Smooth muscle cell (in vitro differentiated cells): ENCODE measurements around the gene PDHA2. TPM values are rescaled to one million over a fixed set of nuclear protein-coding genes. Genes with fewer than 3 reads are reported as not detected.
A peak's percentile ranks its signal among the peaks of the same experiment; 100 is the strongest.

Experiments used
- DNase-seq: peaks from one replicate; lab custom pipeline; 2025; ENCODE audit not compliant: unreplicated experiment; lab: John Stamatoyannopoulos, UW
- H2AFZ ChIP-seq: fragments of 200-600 bp; sonication (generic); 2 replicates; pipeline ENCODE4 v1.6.0; 2016; ENCODE audit warnings: antibody characterized with exemption, low read depth, mild to moderate bottlenecking
- H3F3A ChIP-seq: fragments of 200-600 bp; sonication (generic); 2 replicates; pipeline ENCODE4 v1.6.0; 2017; ENCODE audit warnings: antibody characterized with exemption, low read depth
- H3K27ac ChIP-seq: fragments of 200-600 bp; sonication (generic); 2 replicates; pipeline ENCODE4 v1.5.1; 2016; ENCODE audit warnings: low read depth, mild to moderate bottlenecking
- H3K27me3 ChIP-seq: fragments of 200-600 bp; sonication (generic); 2 replicates; pipeline ENCODE4 v1.6.1; 2016; ENCODE audit warnings: low read depth, mild to moderate bottlenecking
- H3K36me3 ChIP-seq: fragments of 200-600 bp; sonication (generic); 2 replicates; pipeline ENCODE4 v1.5.1; 2016; ENCODE audit warnings: low read depth
- H3K4me1 ChIP-seq: fragments of 200-600 bp; sonication (generic); 2 replicates; pipeline ENCODE4 v1.5.1; 2016; ENCODE audit warnings: low read depth
- H3K4me2 ChIP-seq: fragments of 200-600 bp; sonication (generic); 2 replicates; pipeline ENCODE4 v1.6.0; 2016; ENCODE audit warnings: mild to moderate bottlenecking
- H3K4me3 ChIP-seq: fragments of 200-600 bp; sonication (generic); 2 replicates; pipeline ENCODE4 v1.5.1; 2016; ENCODE audit warnings: mild to moderate bottlenecking
- H3K79me2 ChIP-seq: fragments of 200-600 bp; sonication (generic); 2 replicates; pipeline ENCODE4 v1.6.0; 2016; ENCODE audit warnings: low read depth, mild to moderate bottlenecking
- H3K9ac ChIP-seq: fragments of 200-600 bp; sonication (generic); 2 replicates; pipeline ENCODE4 v1.6.0; 2016; ENCODE audit warnings: low read depth
- H3K9me3 ChIP-seq: fragments of 200-600 bp; sonication (generic); replicated peaks from 2 replicates; pipeline ENCODE4 v1.5.1; 2016; ENCODE audit warnings: low read depth
- H4K20me1 ChIP-seq: fragments of 200-600 bp; sonication (generic); 2 replicates; pipeline ENCODE4 v1.6.0; 2016; ENCODE audit warnings: low read depth
- WGBS: methylation state at CpG from one replicate; pipeline ENCODE4 v1.1.7; 2016; ENCODE audit warnings: low lambda C conversion rate; 5-methylcytosine and 5-hydroxymethylcytosine counted together
- polyA plus RNA-seq: library from polyadenylated mRNA; unstranded; fragments of >200 nt; fragmentation: Nextera tagmentation; extraction: Ambion mirVana; gene quantifications from 2 replicates; pipeline ENCODE4 v1.2.1, GENCODE V29; 2016
- total RNA-seq: library from RNA; depleted of rRNA; stranded (reverse); fragments of >200 nt; gene quantifications from 2 replicates; pipeline ENCODE4 v1.2.3, GENCODE V29; 2014
- TF ChIP-seq, protein P1 (sequence below): fragments of 200-600 bp; sonication (generic); IDR thresholded peaks from 2 replicates; pipeline ENCODE4 v1.5.1; 2017; ENCODE audit warnings: borderline replicate concordance, mild to moderate bottlenecking, antibody characterized with exemption; ENCODE audit not compliant: insufficient read depth, poor library complexity, severe bottlenecking

PDHA2 gene
- total and polyA plus RNA-seq, 2 experiments from 2014 or later = not detected

DNA sequence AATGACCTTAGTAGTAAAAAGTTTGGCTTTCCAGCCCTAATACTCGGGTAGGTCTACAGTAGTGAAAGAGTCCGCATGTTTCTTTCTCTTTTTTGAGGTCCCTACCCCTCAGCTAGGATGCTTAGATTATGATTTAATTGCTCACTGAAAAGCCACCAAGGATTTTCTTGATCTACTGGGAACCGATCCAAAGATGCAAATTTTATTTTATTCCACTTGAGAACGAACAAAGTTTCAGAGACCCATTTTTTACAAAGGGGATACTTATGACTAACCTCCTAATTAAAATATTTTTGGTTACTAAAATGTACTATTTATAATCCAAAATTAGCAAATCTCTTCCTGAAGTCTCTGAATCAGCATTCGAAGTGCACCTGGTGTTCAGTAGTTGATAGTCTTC is 14.3 kb upstream of the PDHA2 start:
- Histone ChIP-seq H4K20me1 (no peaks in the 10 kb centered on the region), H3F3A (no peaks in the 10 kb centered on the region), H3K9ac (no peak overlapping the region), H3K36me3 (no peaks in the 10 kb centered on the region), H3K27me3 (no peaks in the 10 kb centered on the region), H3K9me3 (no peaks in the 10 kb centered on the region), H3K4me1 (no peaks in the 10 kb centered on the region), H2AFZ (no peak overlapping the region), H3K79me2 (no peaks in the 10 kb centered on the region), H3K4me2 (no peak overlapping the region), H3K4me3 (no peak overlapping the region), H3K27ac (no peak overlapping the region)
- TF ChIP-seq, protein P1, sequence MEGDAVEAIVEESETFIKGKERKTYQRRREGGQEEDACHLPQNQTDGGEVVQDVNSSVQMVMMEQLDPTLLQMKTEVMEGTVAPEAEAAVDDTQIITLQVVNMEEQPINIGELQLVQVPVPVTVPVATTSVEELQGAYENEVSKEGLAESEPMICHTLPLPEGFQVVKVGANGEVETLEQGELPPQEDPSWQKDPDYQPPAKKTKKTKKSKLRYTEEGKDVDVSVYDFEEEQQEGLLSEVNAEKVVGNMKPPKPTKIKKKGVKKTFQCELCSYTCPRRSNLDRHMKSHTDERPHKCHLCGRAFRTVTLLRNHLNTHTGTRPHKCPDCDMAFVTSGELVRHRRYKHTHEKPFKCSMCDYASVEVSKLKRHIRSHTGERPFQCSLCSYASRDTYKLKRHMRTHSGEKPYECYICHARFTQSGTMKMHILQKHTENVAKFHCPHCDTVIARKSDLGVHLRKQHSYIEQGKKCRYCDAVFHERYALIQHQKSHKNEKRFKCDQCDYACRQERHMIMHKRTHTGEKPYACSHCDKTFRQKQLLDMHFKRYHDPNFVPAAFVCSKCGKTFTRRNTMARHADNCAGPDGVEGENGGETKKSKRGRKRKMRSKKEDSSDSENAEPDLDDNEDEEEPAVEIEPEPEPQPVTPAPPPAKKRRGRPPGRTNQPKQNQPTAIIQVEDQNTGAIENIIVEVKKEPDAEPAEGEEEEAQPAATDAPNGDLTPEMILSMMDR = no peak
- WGBS = 93% methylated on average over 5 of the region's 5 CpGs
- DNase-seq = no peak

DNA sequence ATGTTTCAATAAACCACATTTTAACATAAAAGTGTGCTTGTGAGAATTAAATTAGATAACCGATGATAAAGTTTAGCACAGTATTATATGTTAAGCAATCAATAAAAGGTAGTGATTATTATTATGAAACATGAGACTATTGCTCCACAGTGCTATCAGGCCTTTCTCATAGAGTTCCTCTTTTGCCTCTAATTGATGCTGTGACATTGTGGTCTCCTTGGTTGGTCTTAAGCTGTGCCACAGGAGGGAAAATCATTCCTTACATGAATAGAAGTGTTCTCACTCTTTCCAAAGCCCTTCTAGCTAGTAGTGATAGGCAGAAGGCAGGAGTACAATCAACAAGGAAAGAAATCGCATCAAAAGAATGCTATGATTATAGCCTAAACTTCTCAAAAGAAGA is 9.2 kb upstream of the PDHA2 start:
- TF ChIP-seq, protein P1 = no peak
- Histone ChIP-seq H3F3A (no peaks in the 10 kb centered on the region), H3K9me3 (no peaks in the 10 kb centered on the region), H4K20me1 (no peaks in the 10 kb centered on the region), H3K27ac (no peak overlapping the region), H3K4me1 (no peaks in the 10 kb centered on the region), H3K27me3 (no peaks in the 10 kb centered on the region), H3K9ac (no peak overlapping the region), H3K79me2 (no peaks in the 10 kb centered on the region), H3K4me2 (no peak overlapping the region), H3K4me3 (no peak overlapping the region), H3K36me3 (no peaks in the 10 kb centered on the region), H2AFZ (no peak overlapping the region)
- WGBS = 96% methylated on average over 2 of the region's 2 CpGs
- DNase-seq = no peak

DNA sequence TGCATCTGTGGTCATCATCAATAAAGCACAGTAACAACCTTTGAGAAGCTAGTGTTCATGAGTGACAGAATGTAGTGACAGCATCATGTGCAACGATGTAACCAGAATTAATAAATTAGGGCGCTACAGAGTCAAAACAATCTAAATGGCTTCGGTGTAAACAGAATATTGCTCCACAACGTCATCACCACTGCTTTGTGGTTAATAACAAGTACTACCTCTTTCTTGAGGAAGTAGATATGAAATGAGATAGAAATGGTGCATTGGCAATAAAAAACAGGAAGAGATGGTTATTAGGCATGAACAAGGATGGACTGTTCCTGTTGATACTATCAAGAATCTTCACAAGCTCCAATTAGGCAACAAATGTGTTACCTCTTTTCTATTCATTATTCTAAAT is 8.7 kb upstream of the PDHA2 start:
- Histone ChIP-seq H3K27me3 (no peaks in the 10 kb centered on the region), H3K79me2 (no peaks in the 10 kb centered on the region), H3K4me1 (no peaks in the 10 kb centered on the region), H3K9ac (no peak overlapping the region), H3K9me3 (no peaks in the 10 kb centered on the region), H4K20me1 (no peaks in the 10 kb centered on the region), H3K4me2 (no peak overlapping the region), H2AFZ (no peak overlapping the region), H3F3A (no peaks in the 10 kb centered on the region), H3K36me3 (no peaks in the 10 kb centered on the region), H3K27ac (no peak overlapping the region), H3K4me3 (no peak overlapping the region)
- no peak for DNase-seq
- WGBS = 66% methylated on average over 4 of the region's 4 CpGs
- TF ChIP-seq, protein P1 = no peak

DNA sequence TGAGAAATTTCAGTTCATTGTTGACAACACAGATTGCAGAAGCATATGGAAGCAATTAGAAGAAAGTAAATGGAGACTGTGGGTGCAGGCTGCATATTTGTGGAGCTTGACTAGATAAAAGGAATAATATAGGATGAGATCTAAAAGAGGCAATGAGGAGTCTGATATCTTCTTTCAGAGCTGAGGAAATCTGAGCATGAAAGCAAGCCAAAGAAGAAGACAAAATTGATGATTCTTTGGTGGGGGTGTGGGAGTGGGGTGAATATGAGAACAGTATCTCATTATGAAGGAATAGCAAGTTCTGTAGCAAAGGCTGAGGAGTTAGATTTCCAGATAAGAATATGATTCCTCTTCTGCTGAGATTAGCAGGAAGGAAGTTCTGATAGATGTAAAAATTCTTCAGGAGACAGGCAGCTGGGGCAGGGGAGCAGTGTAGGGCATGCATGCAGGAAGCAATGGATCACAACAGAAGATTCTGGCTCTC is 6.1 kb upstream of the PDHA2 start:
- Histone ChIP-seq H3F3A (no peaks in the 10 kb centered on the region), H3K36me3 (no peaks in the 10 kb centered on the region), H3K79me2 (no peaks in the 10 kb centered on the region), H3K9ac (no peak overlapping the region), H3K27me3 (no peaks in the 10 kb centered on the region), H2AFZ (no peak overlapping the region), H3K9me3 (no peaks in the 10 kb centered on the region), H3K4me1 (no peaks in the 10 kb centered on the region), H3K4me2 (peak overlapping the region; percentile 58), H4K20me1 (no peaks in the 10 kb centered on the region), H3K27ac (no peak overlapping the region), H3K4me3 (no peak overlapping the region)
- TF ChIP-seq, protein P1 = no peak
- DNase-seq = no peak
